NCI-H510A treated with DMSO at 0.1 percent for 48 hours (cell line): ENCODE results near the gene WNT2B.
A peak's percentile ranks its signal among the peaks of the same experiment; 100 is the strongest.
"Not testable (repeated sequence)": the region's sequence is repeated elsewhere in the genome, so short reads cannot be mapped to it uniquely, and the experiment has no call there.

Experiments used
- DNase-seq: peaks from one replicate; lab custom pipeline; 2025; lab: John Stamatoyannopoulos, UW

The WNT2B gene

GRCh38 chr1:112508278-112509004 lies at the start of gene WNT2B:
Gene WNT2B, plus strand, starts transcription at chr1:112508965. Its CDS starts 298 bp downstream, at chr1:112509263.
- DNase-seq, result no peak

GRCh38 chr1:112460615-112461014 lies 48.1 kb upstream of the WNT2B start:
- peak; percentile 69 for DNase-seq

GRCh38 chr1:112461200-112461871 lies 47.4 kb upstream of the WNT2B start:
- peak; percentile 72 for DNase-seq

- no peak for DNase-seq
These were observed 45.8 kb upstream of the WNT2B start for GRCh38 chr1:112462953-112463279.

GRCh38 chr1:112464501-112464900 lies 44.3 kb upstream of the WNT2B start:
- DNase-seq, result peak; percentile 55

- DNase-seq, result no peak
These were observed 43.6 kb upstream of the WNT2B start for GRCh38 chr1:112465122-112465521.

- peak; percentile 96 for DNase-seq
These were observed 42.6 kb upstream of the WNT2B start for GRCh38 chr1:112466078-112466660.

GRCh38 chr1:112470324-112470723 lies 38.4 kb upstream of the WNT2B start:
- DNase-seq, result not testable (repeated sequence)

- DNase-seq, result no peak
These were observed 37.8 kb upstream of the WNT2B start for GRCh38 chr1:112470966-112471365.

GRCh38 chr1:112472142-112472541 lies 36.6 kb upstream of the WNT2B start:
- DNase-seq, result no peak

GRCh38 chr1:112477550-112477949 lies 31.2 kb upstream of the WNT2B start:
- DNase-seq, result no peak

- no peak for DNase-seq
These were observed 30.5 kb upstream of the WNT2B start for GRCh38 chr1:112478314-112478713.

- not testable (repeated sequence) for DNase-seq
These were observed 22.7 kb upstream of the WNT2B start for GRCh38 chr1:112486063-112486462.

- not testable (repeated sequence) for DNase-seq
These were observed 21.1 kb upstream of the WNT2B start for GRCh38 chr1:112487686-112488085.

GRCh38 chr1:112488141-112488540 lies 20.6 kb upstream of the WNT2B start:
- no peak for DNase-seq

GRCh38 chr1:112492076-112492475 lies 16.7 kb upstream of the WNT2B start:
- no peak for DNase-seq

- no peak for DNase-seq
These were observed 15.4 kb upstream of the WNT2B start for GRCh38 chr1:112493351-112493750.

- no peak for DNase-seq
These were observed 12.5 kb upstream of the WNT2B start for GRCh38 chr1:112496290-112496689.

GRCh38 chr1:112501810-112502641 lies 6.7 kb upstream of the WNT2B start:
- peak; percentile 51 for DNase-seq

- no peak for DNase-seq
These were observed 5.9 kb upstream of the WNT2B start for GRCh38 chr1:112502826-112503225.

GRCh38 chr1:112504001-112504660 lies 4.6 kb upstream of the WNT2B start:
- DNase-seq, result no peak
